ENCODE data around the gene TMPRSS2.
A peak's percentile ranks its signal among the peaks of the same experiment; 100 is the strongest.

TMPRSS2 gene

GRCh38 chr21:41547111-41547510 lies 39.2 kb upstream of the TMPRSS2 start:
- Histone ChIP-seq H3K9me3 (ENCODE audit: insufficient read depth, low read depth, low read length) (no peaks in the 10 kb centered on the region), H3K9ac (ENCODE audit: low read length) (no peak overlapping the region), H4K91ac (ENCODE audit: low read depth, low read length) (no peak overlapping the region), H4K12ac (ENCODE audit: low read depth, low read length) (no peak overlapping the region), H3K18ac (ENCODE audit: low read length) (no peak overlapping the region), H3K27me3 (ENCODE audit: insufficient read depth, low read length) (no peaks in the 10 kb centered on the region), H2BK5ac (ENCODE audit: low read depth, low read length, poor library complexity) (no peak overlapping the region), H3K23ac (ENCODE audit: low read length) (no peak overlapping the region), H2BK120ac (ENCODE audit: insufficient read depth, low read length, poor library complexity) (no peak overlapping the region), H3K36me3 (ENCODE audit: control insufficient read depth in 1 of 2, insufficient read depth in 2 of 2, low read length in 2 of 2) (no peaks in the 10 kb centered on the region), H3K79me1 (ENCODE audit: low read length) (no peaks in the 10 kb centered on the region), H3K27ac (ENCODE audit: low read depth, low read length) (no peak overlapping the region), H3K14ac (ENCODE audit: low read length) (no peak overlapping the region), H3K4ac (ENCODE audit: low read depth, low read length) (no peak overlapping the region), H3K79me2 (ENCODE audit: control insufficient read depth, insufficient read depth, low read length, poor library complexity) (no peaks in the 10 kb centered on the region), H2AK5ac (ENCODE audit: low read length) (no peak overlapping the region), H3K4me3 (ENCODE audit: low read depth, low read length) (no peak overlapping the region), H3K4me1 (ENCODE audit: control insufficient read depth in 1 of 2, insufficient read depth in 2 of 2, low read length in 2 of 2) (no peaks in the 10 kb centered on the region), H2BK12ac (ENCODE audit: low read length) (no peak overlapping the region), H3K4me2 (ENCODE audit: low read length) (no peak overlapping the region), H4K8ac (ENCODE audit: low read depth, low read length) (no peak overlapping the region), H2AFZ (ENCODE audit: insufficient read depth, low read length, poor library complexity) (no peak overlapping the region)
- WGBS (ENCODE audit: extremely low coverage, insufficient coverage, insufficient read length): no CpG with 5 or more reads among the region's 3 CpGs
- no peak for DNase-seq

- Histone ChIP-seq H3K14ac (ENCODE audit: low read length) (no peak overlapping the region), H2BK5ac (ENCODE audit: low read depth, low read length, poor library complexity) (no peak overlapping the region), H3K9ac (ENCODE audit: low read length) (no peak overlapping the region), H3K18ac (ENCODE audit: low read length) (no peak overlapping the region), H3K23ac (ENCODE audit: low read length) (no peak overlapping the region), H2BK120ac (ENCODE audit: insufficient read depth, low read length, poor library complexity) (no peak overlapping the region), H3K79me2 (ENCODE audit: control insufficient read depth, insufficient read depth, low read length, poor library complexity) (no peaks in the 10 kb centered on the region), H4K91ac (ENCODE audit: low read depth, low read length) (no peak overlapping the region), H2AFZ (ENCODE audit: insufficient read depth, low read length, poor library complexity) (no peak overlapping the region), H3K27ac (ENCODE audit: low read depth, low read length) (no peak overlapping the region), H3K4me1 (ENCODE audit: control insufficient read depth in 1 of 2, insufficient read depth in 2 of 2, low read length in 2 of 2) (no peaks in the 10 kb centered on the region), H3K4me2 (ENCODE audit: low read length) (no peak overlapping the region), H3K79me1 (ENCODE audit: low read length) (no peaks in the 10 kb centered on the region), H3K4ac (ENCODE audit: low read depth, low read length) (no peak overlapping the region), H4K8ac (ENCODE audit: low read depth, low read length) (no peak overlapping the region), H3K36me3 (ENCODE audit: control insufficient read depth in 1 of 2, insufficient read depth in 2 of 2, low read length in 2 of 2) (no peaks in the 10 kb centered on the region), H3K9me3 (ENCODE audit: insufficient read depth, low read depth, low read length) (no peaks in the 10 kb centered on the region), H2AK5ac (ENCODE audit: low read length) (no peak overlapping the region), H3K4me3 (ENCODE audit: low read depth, low read length) (no peak overlapping the region), H3K27me3 (ENCODE audit: insufficient read depth, low read length) (no peaks in the 10 kb centered on the region), H4K12ac (ENCODE audit: low read depth, low read length) (no peak overlapping the region), H2BK12ac (ENCODE audit: low read length) (no peak overlapping the region)
- WGBS (ENCODE audit: extremely low coverage, insufficient coverage, insufficient read length): no CpG with 5 or more reads among the region's 7 CpGs
- no peak for DNase-seq
These were observed 37.8 kb upstream of the TMPRSS2 start for GRCh38 chr21:41545500-41546359.

- Histone ChIP-seq H2AK5ac (ENCODE audit: low read length) (no peak overlapping the region), H3K18ac (ENCODE audit: low read length) (no peak overlapping the region), H3K36me3 (ENCODE audit: control insufficient read depth in 1 of 2, insufficient read depth in 2 of 2, low read length in 2 of 2) (no peaks in the 10 kb centered on the region), H2BK120ac (ENCODE audit: insufficient read depth, low read length, poor library complexity) (no peak overlapping the region), H3K4me3 (ENCODE audit: low read depth, low read length) (no peak overlapping the region), H3K79me1 (ENCODE audit: low read length) (no peaks in the 10 kb centered on the region), H3K9me3 (ENCODE audit: insufficient read depth, low read depth, low read length) (no peaks in the 10 kb centered on the region), H3K79me2 (ENCODE audit: control insufficient read depth, insufficient read depth, low read length, poor library complexity) (no peaks in the 10 kb centered on the region), H3K14ac (ENCODE audit: low read length) (no peak overlapping the region), H3K23ac (ENCODE audit: low read length) (no peak overlapping the region), H4K8ac (ENCODE audit: low read depth, low read length) (no peak overlapping the region), H3K27me3 (ENCODE audit: insufficient read depth, low read length) (no peaks in the 10 kb centered on the region), H3K9ac (ENCODE audit: low read length) (no peak overlapping the region), H2BK12ac (ENCODE audit: low read length) (no peak overlapping the region), H3K4me1 (ENCODE audit: control insufficient read depth in 1 of 2, insufficient read depth in 2 of 2, low read length in 2 of 2) (peaks cover 0 to 1% of the 10 kb centered on the region in 2 experiments), H4K12ac (ENCODE audit: low read depth, low read length) (no peak overlapping the region), H2AFZ (ENCODE audit: insufficient read depth, low read length, poor library complexity) (no peak overlapping the region), H3K4me2 (ENCODE audit: low read length) (no peak overlapping the region), H4K91ac (ENCODE audit: low read depth, low read length) (no peak overlapping the region), H3K27ac (ENCODE audit: low read depth, low read length) (no peak overlapping the region), H2BK5ac (ENCODE audit: low read depth, low read length, poor library complexity) (no peak overlapping the region), H3K4ac (ENCODE audit: low read depth, low read length) (no peak overlapping the region)
- WGBS (ENCODE audit: extremely low coverage, insufficient coverage, insufficient read length): no CpG with 5 or more reads among the region's 9 CpGs
- no peak for DNase-seq
These were observed 34.8 kb upstream of the TMPRSS2 start for GRCh38 chr21:41542727-41543126.

GRCh38 chr21:41537356-41537755 lies 29.4 kb upstream of the TMPRSS2 start:
- no peaks in the 10 kb centered on the region for H3K79me2 ChIP-seq (ENCODE audit: control insufficient read depth, insufficient read depth, low read length, poor library complexity)
- H2BK12ac ChIP-seq (ENCODE audit: low read length): no peak overlapping the region
- H3K4me2 ChIP-seq (ENCODE audit: low read length): no peak overlapping the region
- H3K9me3 ChIP-seq (ENCODE audit: insufficient read depth, low read depth, low read length): no peaks in the 10 kb centered on the region
- no peaks in the 10 kb centered on the region for H3K36me3 ChIP-seq (ENCODE audit: control insufficient read depth in 1 of 2, insufficient read depth in 2 of 2, low read length in 2 of 2)
- H3K27ac ChIP-seq (ENCODE audit: low read depth, low read length): no peak overlapping the region
- peak in 1 of 2 donors; percentile 2 for DNase-seq
- no peak overlapping the region for H3K18ac ChIP-seq (ENCODE audit: low read length)
- no peak overlapping the region for H2BK5ac ChIP-seq (ENCODE audit: low read depth, low read length, poor library complexity)
- H4K8ac ChIP-seq (ENCODE audit: low read depth, low read length): no peak overlapping the region
- H3K23ac ChIP-seq (ENCODE audit: low read length): no peak overlapping the region
- no peak overlapping the region for H3K4me3 ChIP-seq (ENCODE audit: low read depth, low read length)
- H4K91ac ChIP-seq (ENCODE audit: low read depth, low read length): no peak overlapping the region
- no peak overlapping the region for H2AK5ac ChIP-seq (ENCODE audit: low read length)
- H3K14ac ChIP-seq (ENCODE audit: low read length): no peak overlapping the region
- no peak overlapping the region for H3K4ac ChIP-seq (ENCODE audit: low read depth, low read length)
- WGBS (ENCODE audit: extremely low coverage, insufficient coverage, insufficient read length): no CpG with 5 or more reads among the region's 8 CpGs
- H2BK120ac ChIP-seq (ENCODE audit: insufficient read depth, low read length, poor library complexity): no peak overlapping the region
- no peak overlapping the region for H2AFZ ChIP-seq (ENCODE audit: insufficient read depth, low read length, poor library complexity)
- H3K4me1 ChIP-seq (ENCODE audit: control insufficient read depth in 1 of 2, insufficient read depth in 2 of 2, low read length in 2 of 2): peaks cover 10 to 12% of the 10 kb centered on the region in 2 experiments
- no peak overlapping the region for H3K9ac ChIP-seq (ENCODE audit: low read length)
- no peaks in the 10 kb centered on the region for H3K27me3 ChIP-seq (ENCODE audit: insufficient read depth, low read length)
- H3K79me1 ChIP-seq (ENCODE audit: low read length): no peaks in the 10 kb centered on the region
- H4K12ac ChIP-seq (ENCODE audit: low read depth, low read length): no peak overlapping the region

Data from trophoblast cell (in vitro differentiated cells and primary cell).